HG02642 (cell line): ENCODE measurements around the gene IL3.
"Not testable (repeated sequence)": the region's sequence is repeated elsewhere in the genome, so short reads cannot be mapped to it uniquely, and the experiment has no call there.

Source experiments
- ATAC-seq: cut with Tn5 transposase; IDR thresholded peaks from one replicate; pipeline ENCODE4 v1.9.1; 2021; ENCODE audit warnings: mild to moderate bottlenecking; ENCODE audit not compliant: unreplicated experiment, poor library complexity

Gene IL3

DNA sequence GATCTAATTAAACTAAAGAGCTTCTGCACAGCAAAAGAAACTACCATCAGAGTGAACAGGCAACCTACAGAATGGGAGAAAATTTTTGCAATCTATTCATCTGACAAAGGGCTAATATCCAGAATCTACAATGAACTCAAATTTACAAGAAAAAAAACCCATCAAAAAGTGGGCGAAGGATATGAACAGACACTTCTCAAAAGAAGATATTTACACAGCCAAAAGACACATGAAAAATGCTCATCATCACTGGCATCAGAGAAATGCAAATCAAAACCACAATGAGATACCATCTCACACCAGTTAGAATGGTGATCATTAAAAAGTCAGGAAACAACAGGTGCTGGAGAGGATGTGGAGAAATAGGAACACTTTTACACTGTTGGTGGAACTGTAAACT is 48.0 kb downstream of the IL3 start:
- not testable (repeated sequence) for ATAC-seq

DNA sequence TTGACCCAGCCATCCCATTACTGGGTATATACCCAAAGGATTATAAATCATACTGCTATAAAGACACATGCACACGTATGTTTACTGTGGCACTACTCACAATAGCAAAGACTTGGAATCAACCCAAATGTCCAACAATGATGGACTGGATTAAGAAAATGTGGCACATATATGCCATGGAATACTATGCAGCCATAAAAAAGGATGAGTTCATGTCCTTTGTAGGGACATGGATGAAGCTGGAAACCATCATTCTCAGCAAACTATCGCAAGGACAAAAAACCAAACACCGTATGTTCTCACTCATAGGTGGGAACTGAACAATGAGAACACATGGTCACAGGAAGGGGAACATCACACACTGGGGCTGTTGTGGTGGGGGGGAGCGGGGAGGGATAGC is 48.5 kb downstream of the IL3 start:
- not testable (repeated sequence) for ATAC-seq

DNA sequence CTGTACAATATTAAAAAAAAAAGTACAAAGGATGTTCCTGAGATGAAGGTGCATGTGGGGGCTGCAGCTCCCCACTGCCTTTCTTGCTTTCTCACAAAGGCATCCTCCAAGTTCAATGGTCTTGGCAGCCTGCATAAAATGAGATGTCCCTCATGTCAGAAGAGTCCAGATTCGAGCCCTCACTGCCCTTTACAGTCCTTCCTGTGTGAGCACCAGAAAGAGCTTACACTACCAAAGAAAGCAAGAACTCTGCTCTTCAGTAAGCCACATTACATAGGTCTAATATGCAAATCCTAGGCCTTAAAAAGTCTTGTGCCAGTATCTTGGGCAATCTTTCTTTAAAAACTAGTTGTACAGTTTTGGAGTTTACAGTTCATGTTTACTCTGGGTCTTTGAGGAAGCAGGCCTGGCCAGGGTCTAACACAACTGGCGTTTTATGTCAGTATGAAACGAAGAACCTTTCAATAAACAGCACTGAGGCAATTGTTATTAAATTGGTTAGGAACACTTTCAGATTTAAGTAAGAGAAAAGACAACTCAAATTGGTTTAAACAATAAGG is 49.1 kb downstream of the IL3 start:
- ATAC-seq: no peak

- ATAC-seq: no peak
Measured at GRCh38 chr5:132110195-132110594, 49.7 kb downstream of the IL3 start.

- ATAC-seq: no peak
Measured at GRCh38 chr5:132110930-132111329, 50.5 kb downstream of the IL3 start.

DNA sequence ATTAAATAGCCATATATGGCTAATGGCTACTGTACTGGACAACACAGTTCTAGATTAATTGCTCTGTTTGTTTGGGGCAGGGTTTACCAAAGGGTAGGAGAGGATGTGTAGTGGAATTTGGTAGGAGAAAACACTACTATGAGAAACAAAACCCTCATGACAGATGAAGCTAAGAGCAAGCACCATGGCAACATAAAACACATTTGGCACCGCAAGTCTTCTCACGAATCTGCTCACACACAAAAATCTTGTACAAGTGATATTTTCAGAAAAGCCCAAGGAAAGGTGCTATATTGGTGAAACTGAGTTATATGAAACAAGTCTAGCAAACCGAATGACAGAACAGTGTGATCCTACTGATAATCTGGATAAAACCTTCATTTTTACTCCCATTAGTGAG is 51.7 kb downstream of the IL3 start:
- no peak for ATAC-seq
